GM10266 (cell line): ENCODE measurements around the gene MAD1L1.

Experiments
- DNase-seq: peaks from one replicate; pipeline ENCODE4 v3.0.0; 2012; ENCODE audit errors: extremely low spot score
- CTCF ChIP-seq: IDR thresholded peaks from 2 replicates; pipeline ENCODE4 v1.5.1; 2012; ENCODE audit warnings: mild to moderate bottlenecking, low read depth; ENCODE audit not compliant: control insufficient read depth, insufficient read depth; ENCODE audit errors: missing control alignments

The MAD1L1 gene

GRCh38 chr7:1924258-1924817, 308.4 kb downstream of the MAD1L1 start:
- DNase-seq: peak; percentile 74
- TF ChIP-seq CTCF: no peak

GRCh38 chr7:1923409-1924257, 309.1 kb downstream of the MAD1L1 start:
- TF ChIP-seq CTCF: no peak
- no peak for DNase-seq

- TF ChIP-seq CTCF: no peak
- no peak for DNase-seq
Observed at GRCh38 chr7:1922870-1923236, 309.9 kb downstream of the MAD1L1 start.

GRCh38 chr7:1922071-1922869, 310.5 kb downstream of the MAD1L1 start:
- no peak for DNase-seq
- no peak for TF ChIP-seq CTCF

GRCh38 chr7:1920881-1921280, 311.9 kb downstream of the MAD1L1 start:
- TF ChIP-seq CTCF: no peak
- DNase-seq: no peak

- peak; percentile 81 for DNase-seq
- TF ChIP-seq CTCF: no peak
Observed at GRCh38 chr7:1920266-1920681, 312.5 kb downstream of the MAD1L1 start.
